Liver (tissue), 9 donors: ENCODE measurements around the gene KATNB1. TPM values are rescaled to one million over a fixed set of nuclear protein-coding genes. Genes with fewer than 3 reads are reported as not detected.

ENCODE experiments used
- DNase-seq: peaks from one replicate; pipeline ENCODE4 v3.0.0-alpha.2; 2017; ENCODE audit warnings: low spot score
- H3K27ac ChIP-seq, 2 donors: one replicate each; pipeline ENCODE4 v1.7.0; 2013; ENCODE audit warnings: inconsistent platforms in 2 of 2, low read length in 2 of 2, control low read depth in 1 of 2, low read depth in 1 of 2, mild to moderate bottlenecking in 1 of 2
- H3K27me3 ChIP-seq, 4 donors: one replicate each; pipeline versions ENCODE4 v1.6.1 to v1.7.0; 2013; ENCODE audit warnings: low read length in 3 of 4, inconsistent platforms in 1 of 4, mild to moderate bottlenecking in 1 of 4, moderate library complexity in 1 of 4; ENCODE audit not compliant: control insufficient read depth in 4 of 4, insufficient read depth in 4 of 4
- H3K36me3 ChIP-seq, 4 donors: one replicate each; pipeline versions ENCODE4 v1.6.1 to v1.7.0; 2013; ENCODE audit warnings: low read length in 3 of 4, mild to moderate bottlenecking in 3 of 4, low read depth in 1 of 4, moderate library complexity in 1 of 4; ENCODE audit not compliant: control insufficient read depth in 4 of 4, insufficient read depth in 3 of 4
- H3K4me1 ChIP-seq, 4 donors: one replicate each; pipeline versions ENCODE4 v1.6.1 to v1.7.0; 2013; ENCODE audit warnings: low read length in 3 of 4, mild to moderate bottlenecking in 3 of 4, moderate library complexity in 1 of 4; ENCODE audit not compliant: control insufficient read depth in 4 of 4, insufficient read depth in 4 of 4
- H3K4me3 ChIP-seq, 3 donors: one replicate each; pipeline versions ENCODE4 v1.6.1 to v1.7.0; 2013; ENCODE audit warnings: low read length in 3 of 3, control low read depth in 1 of 3, low read depth in 1 of 3, mild to moderate bottlenecking in 1 of 3
- H3K9ac ChIP-seq, 2 donors: one replicate each; pipeline ENCODE4 v1.7.0; 2013; ENCODE audit warnings: low read length in 2 of 2, mild to moderate bottlenecking in 2 of 2, moderate library complexity in 2 of 2, control low read depth in 1 of 2, low read depth in 1 of 2
- H3K9me3 ChIP-seq, 4 donors: one replicate each; pipeline versions ENCODE4 v1.6.1 to v1.7.0; 2013; ENCODE audit warnings: low read length in 3 of 4; ENCODE audit not compliant: control insufficient read depth in 4 of 4
- CTCF ChIP-seq: fragments of 150-350 bp; IDR thresholded peaks from 2 replicates; pipeline ENCODE4 v1.5.1; 2017; ENCODE audit warnings: improper control_type of control experiment, low read depth, low read length; ENCODE audit not compliant: missing input control
- FOXA1 ChIP-seq: IDR thresholded peaks from 2 replicates; pipeline ENCODE4 v1.6.1; 2016; ENCODE audit warnings: antibody characterized with exemption
- FOXA2 ChIP-seq: IDR thresholded peaks from 2 replicates; pipeline ENCODE4 v1.6.1; 2016; ENCODE audit warnings: antibody characterized with exemption
- HNF4A ChIP-seq, 2 donors: conservative IDR thresholded peaks; 2 replicates each; pipeline ENCODE4 v1.6.1; 2016; ENCODE audit warnings: antibody characterized with exemption in 2 of 2, mild to moderate bottlenecking in 2 of 2
- HNF4G ChIP-seq: IDR thresholded peaks from 2 replicates; pipeline ENCODE4 v1.6.1; 2016; ENCODE audit warnings: antibody characterized with exemption
- JUND ChIP-seq, 2 donors: IDR thresholded peaks; 2 replicates each; pipeline ENCODE4 v1.6.1; 2016; ENCODE audit warnings: antibody characterized with exemption in 2 of 2
- MAX ChIP-seq: IDR thresholded peaks from 2 replicates; pipeline ENCODE4 v1.6.1; 2016; ENCODE audit warnings: antibody characterized with exemption
- RAD21 ChIP-seq, 2 donors: IDR thresholded peaks; 2 replicates each; pipeline ENCODE4 v1.6.1; 2016; ENCODE audit warnings: antibody characterized with exemption in 2 of 2, mild to moderate bottlenecking in 2 of 2
- REST ChIP-seq: IDR thresholded peaks from 2 replicates; pipeline ENCODE4 v1.6.1; 2016; ENCODE audit warnings: antibody characterized with exemption, mild to moderate bottlenecking
- SP1 ChIP-seq: IDR thresholded peaks from 2 replicates; pipeline ENCODE4 v1.6.1; 2018; ENCODE audit warnings: antibody characterized with exemption, mild to moderate bottlenecking
- TAF1 ChIP-seq: conservative IDR thresholded peaks from 2 replicates; pipeline ENCODE4 v1.6.1; 2016; ENCODE audit warnings: antibody characterized with exemption, mild to moderate bottlenecking
- ZBTB33 ChIP-seq: IDR thresholded peaks from 2 replicates; pipeline ENCODE4 v1.6.1; 2016; ENCODE audit warnings: antibody characterized with exemption
- WGBS: extraction: QIAGEN DNeasy Blood & Tissue Kit; methylation state at CpG from one replicate; pipeline ENCODE4 v1.1.7; 2013; 5-methylcytosine and 5-hydroxymethylcytosine counted together
- polyA plus RNA-seq, 2 donors: library from polyadenylated mRNA; stranded (reverse) in 1 of 2; unstranded in 1 of 2; fragments of 200-250 nt in 1 of 2; fragments of >200 nt in 1 of 2; fragmentation: Nextera tagmentation in 1 of 2; extraction: Ambion mirVana in 1 of 2; gene quantifications; one replicate each; pipeline versions ENCODE4 v1.2.1 to v1.2.3, GENCODE V29; 2013 to 2015
- total RNA-seq, 2 donors: library from RNA; depleted of rRNA; stranded (reverse); fragments of >200 nt; gene quantifications; one replicate each; pipeline ENCODE4 v1.2.3, GENCODE V29; 2014
- donor health status: healthy.
- donor health status: healthy.
- donor health status: healthy.
- donor health status: healthy.
- donor health status: healthy.

KATNB1 gene
- total and polyA plus RNA-seq, 4 donors: 4.5 to 16.4 (median 7.5) TPM

GRCh38 chr16:57726433-57726947 lies 9.1 kb upstream of the KATNB1 start:
- no peak for DNase-seq
- 85% methylated on average over 7 of the region's 7 CpGs for WGBS
- Histone ChIP-seq H3K36me3 (no peaks in the 10 kb centered on the region), H3K27ac (no peak overlapping the region), H3K4me1 (no peaks in the 10 kb centered on the region), H3K4me3 (no peak overlapping the region), H3K9ac (no peak overlapping the region), H3K9me3 (no peaks in the 10 kb centered on the region), H3K27me3 (no peaks in the 10 kb centered on the region)
- TF ChIP-seq SP1 (no peak), CTCF (no peak), TAF1 (no peak), ZBTB33 (no peak), HNF4A (conservative IDR thresholded peaks at IDR 0.05) (no peak), REST (no peak), FOXA1 (no peak)

GRCh38 chr16:57727610-57728009 lies 8.0 kb upstream of the KATNB1 start:
- Histone ChIP-seq H3K9me3 (no peaks in the 10 kb centered on the region), H3K27ac (no peak overlapping the region), H3K9ac (no peak overlapping the region), H3K36me3 (no peaks in the 10 kb centered on the region), H3K4me3 (no peak overlapping the region), H3K4me1 (no peaks in the 10 kb centered on the region), H3K27me3 (no peaks in the 10 kb centered on the region)
- 88% methylated on average over 4 of the region's 4 CpGs for WGBS
- TF ChIP-seq TAF1 (no peak), HNF4G (no peak), RAD21 (IDR thresholded peaks at IDR 0.05) (no peak), SP1 (no peak), JUND (IDR thresholded peaks at IDR 0.05) (no peak), ZBTB33 (no peak), MAX (no peak), FOXA2 (no peak)
- DNase-seq: no peak
